Measurements from ENCODE around the gene CCDC88A.

The CCDC88A gene

DNA sequence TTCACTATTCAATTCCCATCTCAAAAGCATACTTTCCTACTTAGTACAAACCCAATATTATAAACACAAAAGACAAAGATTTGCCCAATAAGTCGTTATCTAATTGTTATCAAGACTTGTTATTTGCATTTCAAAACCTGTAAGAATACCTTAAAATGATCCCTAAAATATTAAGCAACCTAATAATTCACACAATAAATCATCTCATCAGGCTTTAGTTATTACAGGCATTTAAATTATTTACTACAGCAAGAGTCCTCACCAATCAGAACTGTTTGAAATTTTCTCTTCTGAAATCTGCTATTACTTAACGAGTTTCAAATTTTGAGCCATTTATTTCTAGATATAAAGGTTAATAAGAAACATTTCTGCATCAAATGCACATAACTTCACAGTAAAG is 1.6 kb downstream of the CCDC88A start:
- ChIA-PET POLR2A (no interaction called here), CTCF (no interaction called here)
- no peak for DNase-seq (ENCODE audit: low read depth, low spot score)
- no peak for TF ChIP-seq CTCF (IDR thresholded peaks at IDR 0.05; ENCODE audit: insufficient read depth, low read length, missing control alignments)
- peak overlapping the region; percentile 92 for H3K4me3 ChIP-seq (ENCODE audit: low read depth, low read length)

GRCh38 chr2:55416786-55417568 is 2.7 kb downstream of the CCDC88A start:
- DNase-seq (ENCODE audit: low read depth, low spot score): no peak
- TF ChIP-seq CTCF (IDR thresholded peaks at IDR 0.05; ENCODE audit: insufficient read depth, low read length, missing control alignments): no peak
- POLR2A ChIA-PET: no interaction called here
- H3K4me3 ChIP-seq (ENCODE audit: low read depth, low read length): no peak overlapping the region; the same call in 1 of the 2 replicates
- CTCF ChIA-PET: interaction anchor here (1.4 kb wide), 1 partner anchor 15 kb away, joined by 5 read pairs; no protein-coding TSS in a partner anchor

DNA sequence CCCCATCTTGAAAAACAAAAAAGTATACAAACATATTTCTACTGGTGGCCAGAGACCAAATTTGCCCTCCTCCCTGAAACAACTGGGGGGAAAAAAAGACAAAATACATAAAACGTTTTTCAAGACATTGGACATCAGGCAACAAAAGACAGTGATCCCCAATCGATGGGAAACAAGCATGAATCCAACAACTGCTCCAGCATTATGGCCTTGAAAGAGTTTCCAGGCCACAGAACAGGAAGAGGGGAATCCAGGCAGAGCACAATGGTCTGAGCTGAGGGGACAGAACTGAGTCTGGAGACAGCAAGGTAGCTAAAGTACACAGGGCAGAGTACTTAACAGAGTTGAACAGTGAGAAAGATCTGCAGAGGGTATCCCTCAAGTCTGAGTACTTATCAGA is 4.4 kb downstream of the CCDC88A start:
- H3K4me3 ChIP-seq (ENCODE audit: low read depth, low read length): no peak overlapping the region
- CTCF ChIA-PET: interaction anchor here (1.1 kb wide), 1 partner anchor 9 kb away, joined by 3 read pairs; no protein-coding TSS in a partner anchor
- POLR2A ChIA-PET: no interaction called here
- no peak for DNase-seq (ENCODE audit: low read depth, low spot score)
- TF ChIP-seq CTCF (IDR thresholded peaks at IDR 0.05; ENCODE audit: insufficient read depth, low read length, missing control alignments): no peak

GRCh38 chr2:55408918-55409868 is 10.5 kb downstream of the CCDC88A start:
- TF ChIP-seq CTCF (IDR thresholded peaks at IDR 0.05; ENCODE audit: insufficient read depth, low read length, missing control alignments): no peak
- DNase-seq (ENCODE audit: low read depth, low spot score): no peak
- CTCF ChIA-PET: interaction anchor here (0.9 kb wide), 1 partner anchor 22 kb away, joined by 3 read pairs; no protein-coding TSS in a partner anchor
- POLR2A ChIA-PET: no interaction called here
- peak overlapping the region; percentile 39 for H3K4me3 ChIP-seq (ENCODE audit: low read depth, low read length)

DNA sequence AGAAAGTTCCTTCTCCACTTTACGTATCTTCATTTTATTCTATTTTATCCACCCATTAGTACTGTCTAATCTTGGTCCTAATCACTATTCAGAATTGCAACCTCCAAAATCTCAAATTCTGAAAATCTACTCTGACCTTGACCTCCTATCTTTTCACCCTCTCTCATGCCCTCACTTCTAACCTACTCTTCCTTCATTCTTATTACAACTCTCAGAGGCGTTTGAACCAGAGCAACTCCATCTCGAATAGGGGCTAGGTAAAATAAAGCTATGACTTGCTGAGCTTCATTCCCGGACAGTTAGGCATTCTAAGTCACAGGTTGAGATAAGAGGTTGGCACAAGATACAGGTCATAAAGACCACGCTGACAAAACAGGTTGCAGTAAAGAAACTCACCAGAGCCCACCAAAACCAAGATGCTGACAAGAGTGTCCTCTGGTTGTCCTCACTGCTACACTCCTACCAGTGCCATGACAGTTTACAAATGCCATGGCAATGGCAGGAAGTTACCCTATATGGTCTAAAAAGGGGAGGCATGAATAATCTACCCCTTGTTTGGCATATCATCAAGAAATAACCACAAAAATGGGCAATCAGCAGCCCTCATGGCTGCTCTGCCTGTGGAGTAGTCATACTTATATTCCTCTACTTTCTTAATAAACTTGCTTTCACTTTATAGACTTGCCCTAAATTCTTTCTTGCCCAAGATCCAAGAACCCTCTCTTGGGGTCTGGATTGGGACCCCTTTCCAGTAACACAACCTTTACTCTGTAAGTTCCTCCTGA is 11.4 kb downstream of the CCDC88A start:
- no peak for DNase-seq (ENCODE audit: low read depth, low spot score)
- H3K4me3 ChIP-seq (ENCODE audit: low read depth, low read length): peak overlapping the region; percentile 39
- ChIA-PET CTCF (interaction anchor here (0.9 kb wide), 1 partner anchor 23 kb away, joined by 3 read pairs; no protein-coding TSS in a partner anchor), POLR2A (no interaction called here)
- TF ChIP-seq CTCF (IDR thresholded peaks at IDR 0.05; ENCODE audit: insufficient read depth, low read length, missing control alignments): no peak

All from AG04449 (cell line).